ENCODE results near the gene TUBB2B. TPM values are rescaled to one million over a fixed set of nuclear protein-coding genes. Genes with fewer than 3 reads are reported as not detected.
"Not testable (repeated sequence)": the region's sequence is repeated elsewhere in the genome, so short reads cannot be mapped to it uniquely, and the experiment has no call there.

Gene TUBB2B
- polyA plus RNA-seq, 1 experiment = 4.7 TPM

DNA sequence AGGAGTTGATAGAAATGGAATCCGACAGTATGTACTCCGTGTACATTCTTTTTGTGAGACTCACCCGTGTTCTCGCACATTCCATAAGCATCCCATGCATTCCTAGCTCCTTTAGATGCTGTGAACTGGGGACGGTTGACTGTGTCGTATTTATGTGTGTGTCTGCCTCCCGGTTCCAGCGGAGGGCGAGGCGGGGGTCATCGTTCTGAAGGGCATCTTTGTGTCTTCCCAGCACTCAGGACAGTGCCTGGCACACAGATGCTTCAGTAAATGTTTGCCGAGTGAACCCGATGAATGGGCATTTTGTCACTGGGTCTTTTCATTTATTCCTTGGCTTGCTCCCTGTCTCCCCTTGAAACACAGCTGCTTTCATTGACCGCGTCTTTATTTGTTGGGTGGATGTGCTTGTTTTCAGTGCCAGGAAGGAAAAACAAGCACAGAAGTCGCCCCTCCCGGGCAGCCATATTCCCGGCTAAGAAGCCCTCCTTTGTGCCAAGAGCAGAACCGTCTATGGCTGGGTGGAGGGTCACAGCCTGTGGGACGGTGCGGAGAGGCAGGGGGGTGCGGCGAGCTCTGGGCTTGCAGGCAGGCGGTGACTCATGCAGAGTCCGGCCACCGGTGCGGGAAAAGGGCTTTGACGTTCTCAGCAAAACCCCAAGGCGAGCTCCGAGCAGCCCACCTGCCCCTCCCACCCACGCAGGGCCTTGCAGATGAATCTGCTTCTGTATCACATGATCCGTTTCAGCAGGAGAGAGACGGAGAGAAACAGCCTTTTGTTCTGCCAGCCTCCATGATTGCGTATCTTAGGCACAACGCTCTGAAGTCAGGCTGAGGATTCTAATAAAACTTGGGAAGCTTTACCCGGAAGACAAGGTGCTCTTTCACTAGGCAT is 20.0 kb upstream of the TUBB2B start:
- Histone ChIP-seq H3K27me3 (ENCODE audit: control insufficient read depth, insufficient read depth, low read length) (peaks cover 4% of the 10 kb centered on the region), H3K4me3 (ENCODE audit: low read depth, low read length) (peak overlapping the region; percentile 45), H3K9me3 (ENCODE audit: control insufficient read depth, insufficient read depth, low read length) (peaks cover 4% of the 10 kb centered on the region; the same call in 1 of the 2 replicates), H3K27ac (ENCODE audit: low read depth, low read length) (peak overlapping the region; percentile 95)
- TF ChIP-seq, protein P1, sequence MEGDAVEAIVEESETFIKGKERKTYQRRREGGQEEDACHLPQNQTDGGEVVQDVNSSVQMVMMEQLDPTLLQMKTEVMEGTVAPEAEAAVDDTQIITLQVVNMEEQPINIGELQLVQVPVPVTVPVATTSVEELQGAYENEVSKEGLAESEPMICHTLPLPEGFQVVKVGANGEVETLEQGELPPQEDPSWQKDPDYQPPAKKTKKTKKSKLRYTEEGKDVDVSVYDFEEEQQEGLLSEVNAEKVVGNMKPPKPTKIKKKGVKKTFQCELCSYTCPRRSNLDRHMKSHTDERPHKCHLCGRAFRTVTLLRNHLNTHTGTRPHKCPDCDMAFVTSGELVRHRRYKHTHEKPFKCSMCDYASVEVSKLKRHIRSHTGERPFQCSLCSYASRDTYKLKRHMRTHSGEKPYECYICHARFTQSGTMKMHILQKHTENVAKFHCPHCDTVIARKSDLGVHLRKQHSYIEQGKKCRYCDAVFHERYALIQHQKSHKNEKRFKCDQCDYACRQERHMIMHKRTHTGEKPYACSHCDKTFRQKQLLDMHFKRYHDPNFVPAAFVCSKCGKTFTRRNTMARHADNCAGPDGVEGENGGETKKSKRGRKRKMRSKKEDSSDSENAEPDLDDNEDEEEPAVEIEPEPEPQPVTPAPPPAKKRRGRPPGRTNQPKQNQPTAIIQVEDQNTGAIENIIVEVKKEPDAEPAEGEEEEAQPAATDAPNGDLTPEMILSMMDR (IDR thresholded peaks at IDR 0.05; ENCODE audit: low read depth, low read length) = no peak
- CTCF ChIA-PET = interaction anchor here (0.6 to 6.8 kb wide), 7 partner anchors 10 to 259 kb away, joined by 3 to 119 read pairs (median 6); partner anchors contain the start of gene TUBB2A
- POLR2A ChIA-PET = interaction anchor here (0.6 to 1.7 kb wide), 12 partner anchors 10 to 691 kb away, joined by 3 to 10 read pairs (median 4); partner anchors contain the start of genes PSMG4 and TUBB2A
- DNase-seq (ENCODE audit: low read depth, low spot score) = peak; percentile 87

DNA sequence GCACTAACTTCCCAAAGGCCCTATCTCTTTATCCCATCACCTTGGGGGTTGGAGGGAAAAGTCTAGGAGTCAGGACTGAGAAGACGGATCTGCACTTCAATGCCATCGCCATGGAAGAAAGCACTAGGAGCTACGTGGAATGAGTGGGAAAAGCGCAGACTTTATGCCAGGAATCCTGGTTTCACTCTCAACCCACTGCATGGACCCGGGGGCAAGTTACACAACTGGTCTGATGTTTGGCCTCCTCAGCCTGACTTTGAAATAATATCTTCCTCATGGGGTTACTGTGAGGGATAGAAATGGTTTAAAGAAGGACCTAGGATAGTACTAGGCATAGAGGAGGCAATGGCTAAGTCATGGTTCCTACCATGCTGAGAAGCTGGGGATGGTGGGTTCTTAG is 17.8 kb upstream of the TUBB2B start:
- ChIA-PET POLR2A (no interaction called here), CTCF (no interaction called here)
- Histone ChIP-seq H3K9me3 (ENCODE audit: control insufficient read depth, insufficient read depth, low read length) (peaks cover 4% of the 10 kb centered on the region; the same call in 1 of the 2 replicates), H3K4me3 (ENCODE audit: low read depth, low read length) (no peak overlapping the region), H3K27ac (ENCODE audit: low read depth, low read length) (no peak overlapping the region), H3K27me3 (ENCODE audit: control insufficient read depth, insufficient read depth, low read length) (peaks cover 9% of the 10 kb centered on the region)
- TF ChIP-seq, protein P1 (IDR thresholded peaks at IDR 0.05; ENCODE audit: low read depth, low read length) = no peak
- DNase-seq (ENCODE audit: low read depth, low spot score) = no peak

DNA sequence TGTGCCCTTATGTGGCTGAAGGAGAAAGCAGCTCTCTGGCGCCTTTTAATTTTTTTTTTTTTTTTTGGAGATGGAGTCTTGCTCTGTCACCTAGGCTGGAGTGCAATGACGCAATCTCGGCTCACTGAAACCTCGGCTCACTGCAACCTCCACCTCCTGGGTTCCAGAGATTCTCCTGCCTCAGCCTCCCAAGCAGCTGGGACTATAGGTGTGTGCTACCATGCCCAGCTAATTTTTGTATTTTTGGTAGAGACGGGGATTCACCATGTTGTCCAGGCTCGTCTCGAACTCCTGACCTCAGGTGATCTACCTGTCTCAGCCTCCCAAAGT is 17.3 kb upstream of the TUBB2B start:
- DNase-seq (ENCODE audit: low read depth, low spot score); H3K9me3 ChIP-seq (ENCODE audit: control insufficient read depth, insufficient read depth, low read length); H3K4me3 ChIP-seq (ENCODE audit: low read depth, low read length); POLR2A ChIA-PET; H3K27ac ChIP-seq (ENCODE audit: low read depth, low read length); H3K27me3 ChIP-seq (ENCODE audit: control insufficient read depth, insufficient read depth, low read length): not testable (repeated sequence)
- CTCF ChIA-PET = interaction anchor here (0.7 kb wide), 1 partner anchor 82 kb away, joined by 3 read pairs; no protein-coding TSS in a partner anchor

DNA sequence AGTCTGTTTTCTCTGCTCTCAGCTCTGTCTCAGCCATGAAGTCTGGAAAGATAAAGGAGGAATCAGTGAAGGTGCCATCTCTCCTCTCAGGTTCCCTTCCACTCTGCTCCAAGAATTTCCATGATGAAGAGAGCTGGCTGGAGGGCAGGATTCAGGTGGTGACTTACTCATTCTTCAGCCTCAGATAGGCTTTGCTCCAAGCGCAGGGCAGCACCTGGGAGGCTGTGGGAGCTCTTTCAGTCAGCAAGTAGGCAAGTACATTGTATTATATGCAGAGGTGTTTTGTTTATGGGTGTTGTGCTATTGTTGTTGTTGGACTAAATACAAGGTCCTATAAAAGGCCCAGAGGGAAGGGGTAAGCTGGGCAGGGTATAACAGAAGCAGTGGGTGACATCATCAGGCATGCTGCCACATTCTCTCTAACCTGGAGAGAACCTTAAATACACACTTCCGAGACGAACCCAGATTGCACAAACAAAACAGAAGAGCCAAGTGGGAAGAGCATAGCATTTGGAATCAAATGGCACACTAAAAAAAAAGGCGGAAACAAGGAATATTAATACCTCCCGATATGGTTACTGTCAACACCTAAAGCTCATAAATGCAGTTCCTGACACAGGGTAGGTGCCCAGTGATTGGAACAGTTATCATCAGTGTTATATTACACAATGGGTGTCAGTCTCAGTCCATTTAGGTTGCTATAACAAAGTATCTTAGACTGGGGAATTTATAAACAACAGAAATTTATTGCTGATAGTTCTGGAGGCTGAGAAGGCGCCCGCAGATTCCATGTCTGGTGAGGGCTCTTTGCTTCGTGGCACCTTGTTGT is 16.8 kb upstream of the TUBB2B start:
- H3K27ac ChIP-seq (ENCODE audit: low read depth, low read length) = no peak overlapping the region
- CTCF ChIA-PET = interaction anchor here (0.7 kb wide), 1 partner anchor 81 kb away, joined by 3 read pairs; no protein-coding TSS in a partner anchor
- POLR2A ChIA-PET = no interaction called here
- peaks cover 9% of the 10 kb centered on the region for H3K27me3 ChIP-seq (ENCODE audit: control insufficient read depth, insufficient read depth, low read length)
- peaks cover 4% of the 10 kb centered on the region; the same call in 1 of the 2 replicates for H3K9me3 ChIP-seq (ENCODE audit: control insufficient read depth, insufficient read depth, low read length)
- H3K4me3 ChIP-seq (ENCODE audit: low read depth, low read length) = no peak overlapping the region
- DNase-seq (ENCODE audit: low read depth, low spot score) = no peak
- TF ChIP-seq, protein P1 (IDR thresholded peaks at IDR 0.05; ENCODE audit: low read depth, low read length) = no peak

DNA sequence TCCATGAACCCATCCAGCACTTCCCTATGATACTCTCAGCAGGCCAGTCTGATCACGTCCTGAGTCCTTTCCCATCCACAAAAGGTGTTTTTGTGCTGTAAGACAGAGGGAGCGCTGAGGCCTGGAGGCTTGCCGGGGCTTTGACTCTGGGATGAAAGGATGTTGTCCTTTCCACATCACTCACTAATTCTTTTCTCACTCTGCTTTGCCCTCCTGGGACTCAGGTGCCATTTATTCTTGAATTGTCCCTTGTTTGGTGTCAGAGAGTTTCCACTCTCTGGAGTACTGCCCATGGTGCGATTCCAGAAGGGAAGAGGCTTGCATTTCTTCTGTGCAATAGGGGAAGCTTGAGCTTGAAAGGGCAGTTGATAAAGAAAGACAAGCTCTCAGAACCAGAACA is 15.3 kb upstream of the TUBB2B start:
- ChIA-PET CTCF (no interaction called here), POLR2A (no interaction called here)
- Histone ChIP-seq H3K4me3 (ENCODE audit: low read depth, low read length) (no peak overlapping the region), H3K27ac (ENCODE audit: low read depth, low read length) (no peak overlapping the region), H3K9me3 (ENCODE audit: control insufficient read depth, insufficient read depth, low read length) (peaks cover 4% of the 10 kb centered on the region; the same call in 1 of the 2 replicates), H3K27me3 (ENCODE audit: control insufficient read depth, insufficient read depth, low read length) (peaks cover 13% of the 10 kb centered on the region)
- DNase-seq (ENCODE audit: low read depth, low spot score) = no peak
- TF ChIP-seq, protein P1 (IDR thresholded peaks at IDR 0.05; ENCODE audit: low read depth, low read length) = no peak

DNA sequence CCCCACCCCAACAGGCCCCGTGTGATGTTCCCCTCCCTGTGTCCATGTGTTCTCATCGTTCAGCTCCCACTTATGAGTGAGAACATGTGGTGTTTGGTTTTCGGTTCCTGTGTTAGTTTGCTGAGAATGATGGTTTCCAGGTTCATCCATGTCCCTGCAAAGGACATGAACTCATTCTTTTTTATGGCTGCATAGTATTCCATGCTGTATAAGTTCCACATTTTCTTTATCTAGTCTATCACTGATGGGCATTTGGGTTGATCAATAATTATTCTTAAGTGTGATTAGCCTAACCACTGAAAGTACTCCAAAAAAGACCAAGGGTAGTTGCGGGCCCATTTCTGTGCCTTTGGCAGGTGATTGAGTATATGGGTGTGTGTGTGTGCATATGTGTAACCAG is 14.3 kb upstream of the TUBB2B start:
- H3K9me3 ChIP-seq (ENCODE audit: control insufficient read depth, insufficient read depth, low read length); POLR2A ChIA-PET; H3K4me3 ChIP-seq (ENCODE audit: low read depth, low read length); H3K27ac ChIP-seq (ENCODE audit: low read depth, low read length); DNase-seq (ENCODE audit: low read depth, low spot score): not testable (repeated sequence)
- CTCF ChIA-PET = interaction anchor here (2.4 kb wide), 1 partner anchor 10 kb away, joined by 7 read pairs; no protein-coding TSS in a partner anchor
- peaks cover 16% of the 10 kb centered on the region for H3K27me3 ChIP-seq (ENCODE audit: control insufficient read depth, insufficient read depth, low read length)

All from AG04450 (cell line).